Endothelial cell of umbilical vein (primary cell): Measurements from ENCODE around the gene ZGLP1. TPM values are rescaled to one million over a fixed set of nuclear protein-coding genes. Genes with fewer than 3 reads are reported as not detected.

Experiments used
- BruUV-seq: library from RNA; stranded (reverse); fragments of 400-500 nt; replicated peaks from 2 replicates; lab custom pipeline; 2021; lab: Mats Ljungman, UMichigan
- CTCF ChIA-PET: fragments of 300-600, 350-600 bp; sonication (Branson Sonifier 250); formaldehyde crosslinking; loops from one replicate; lab custom pipeline; 2021; ENCODE audit warnings: antibody characterized with exemption, inconsistent platforms; lab: Charles Lee
- POLR2A ChIA-PET: fragments of 300-600, 350-600 bp; sonication (Branson Sonifier 250); formaldehyde crosslinking; loops from one replicate; lab custom pipeline; 2021; ENCODE audit warnings: antibody characterized with exemption, inconsistent platforms; lab: Charles Lee
- DNase-seq: peaks from one replicate; pipeline ENCODE4 v3.0.0-alpha.2; 2011; ENCODE audit warnings: low read depth, low spot score
- FAIRE-seq: peaks from 2 replicates; lab custom pipeline; 2011; peaks lifted over from hg19 to GRCh38; lab: Jason Lieb, UNC
- H2AFZ ChIP-seq: 2 replicates; pipeline ENCODE4 v1.6.0; 2012; ENCODE audit warnings: low read depth, low read length, control low read depth, inconsistent platforms
- H3K27ac ChIP-seq: 2 replicates; pipeline ENCODE4 v1.5.1; 2011; ENCODE audit warnings: low read depth, mild to moderate bottlenecking, control low read depth, low read length, moderate library complexity; ENCODE audit not compliant: insufficient read depth
- H3K27me3 ChIP-seq, 2 experiments: 2 replicates each; pipeline versions ENCODE4 v1.6.0 to v1.6.1; 2011; ENCODE audit warnings: low read length in 2 of 2, mixed read lengths in 1 of 2; ENCODE audit not compliant: control insufficient read depth in 2 of 2, insufficient read depth in 2 of 2
- H3K36me3 ChIP-seq, 2 experiments: 2 replicates in 1 of 2; 3 replicates in 1 of 2; pipeline ENCODE4 v1.5.1; 2011; ENCODE audit warnings: low read length in 2 of 2, mild to moderate bottlenecking in 1 of 2, moderate library complexity in 1 of 2; ENCODE audit not compliant: control insufficient read depth in 2 of 2, insufficient read depth in 2 of 2; ENCODE audit errors: extremely low read depth in 1 of 2
- H3K4me1 ChIP-seq: 3 replicates; pipeline ENCODE4 v1.5.1; 2011; ENCODE audit warnings: mild to moderate bottlenecking, low read length; ENCODE audit not compliant: control insufficient read depth, insufficient read depth; ENCODE audit errors: extremely low read depth
- H3K4me2 ChIP-seq: 2 replicates; pipeline ENCODE4 v1.6.1; 2011; ENCODE audit warnings: low read length, control low read depth, mixed read lengths; ENCODE audit not compliant: insufficient read depth
- H3K4me3 ChIP-seq, 3 experiments: fragments of 200-600 bp in 1 of 3; sonication (generic), shearing (Covaris generic) in 1 of 3; replicated peaks in 1 of 3; 2 replicates each; pipeline ENCODE4 v1.5.1; 2011 to 2016; ENCODE audit warnings: control low read depth in 3 of 3, low read length in 3 of 3, mild to moderate bottlenecking in 2 of 3, inconsistent platforms in 1 of 3, low read depth in 1 of 3, moderate library complexity in 1 of 3; ENCODE audit not compliant: insufficient read depth in 1 of 3
- H3K79me2 ChIP-seq: 2 replicates; pipeline ENCODE4 v1.6.0; 2012; ENCODE audit warnings: low read length, inconsistent platforms; ENCODE audit not compliant: control insufficient read depth, insufficient read depth
- H3K9ac ChIP-seq: replicated peaks from 2 replicates; pipeline ENCODE3; 2011; ENCODE audit warnings: low read length, control low read depth; ENCODE audit not compliant: insufficient read depth; ENCODE audit errors: extremely low read depth
- H3K9me1 ChIP-seq: replicated peaks from 3 replicates; pipeline ENCODE4 v1.6.0; 2011; ENCODE audit warnings: mild to moderate bottlenecking, low read length; ENCODE audit not compliant: control insufficient read depth, insufficient read depth; ENCODE audit errors: extremely low read depth
- H3K9me3 ChIP-seq: replicated peaks from 2 replicates; pipeline ENCODE4 v1.5.1; 2012; ENCODE audit warnings: low read length, inconsistent platforms; ENCODE audit not compliant: control insufficient read depth, insufficient read depth
- H4K20me1 ChIP-seq: replicated peaks from 2 replicates; pipeline ENCODE3; 2011; ENCODE audit warnings: mild to moderate bottlenecking, low read length; ENCODE audit not compliant: control insufficient read depth, insufficient read depth; ENCODE audit errors: extremely low read depth
- EZH2 ChIP-seq: IDR thresholded peaks from 2 replicates; pipeline ENCODE4 v1.6.1; 2012; ENCODE audit warnings: borderline replicate concordance, low read depth, mild to moderate bottlenecking, moderate library complexity, low read length, inconsistent platforms; ENCODE audit not compliant: severe bottlenecking
- FOS ChIP-seq: IDR thresholded peaks from 2 replicates; pipeline ENCODE4 v1.6.1; 2011; ENCODE audit warnings: mild to moderate bottlenecking, low read length, moderate library complexity, borderline replicate concordance; ENCODE audit not compliant: insufficient read depth
- JUN ChIP-seq: IDR thresholded peaks from 2 replicates; pipeline ENCODE4 v1.6.1; 2011; ENCODE audit warnings: borderline replicate concordance, low read depth; ENCODE audit not compliant: insufficient read length, insufficient read depth
- POLR2A ChIP-seq: IDR thresholded peaks from 2 replicates; pipeline ENCODE4 v1.6.1; 2012; ENCODE audit warnings: low read depth, mild to moderate bottlenecking, control low read depth, low read length
- POLR2AphosphoS5 ChIP-seq: IDR thresholded peaks from 2 replicates; pipeline ENCODE4 v1.6.1; 2012; ENCODE audit warnings: low read depth, mild to moderate bottlenecking, control low read depth, low read length, moderate library complexity; ENCODE audit not compliant: insufficient read depth
- dilution Hi-C: fragments of 300-500 bp; cut with MboI; formaldehyde crosslinking; loops from one replicate; pipeline ENCODE4 v1.15.0; 2019; ENCODE audit warnings: low sequenced_read_pairs; ENCODE audit not compliant: extremely low pct_ligation_motif_present
- intact Hi-C: fragments of 100-400 bp; cut with micrococcal nuclease; formaldehyde crosslinking; loops from one replicate; pipeline ENCODE4 v1.10.0; 2022
- polyA plus RNA-seq, 4 experiments: library from polyadenylated mRNA; depleted of rRNA in 3 of 4; stranded (reverse) in 3 of 4; unstranded in 1 of 4; fragments of >200 nt; gene quantifications; 2 replicates each; pipeline versions ENCODE4 v1.2.1 to v1.2.3, GENCODE V29; 2011 to 2012; ENCODE audit warnings: missing spikeins in 1 of 4
- total RNA-seq: library from RNA; stranded (reverse); gene quantifications from 2 replicates; pipeline ENCODE4 v1.2.3, GENCODE V29; 2021

The ZGLP1 gene
- total and polyA plus RNA-seq, 2 donors (not counting 3 experiments of a cell fraction or from before 2014, with no cell fraction given): 1.6 to 2.9 TPM

DNA sequence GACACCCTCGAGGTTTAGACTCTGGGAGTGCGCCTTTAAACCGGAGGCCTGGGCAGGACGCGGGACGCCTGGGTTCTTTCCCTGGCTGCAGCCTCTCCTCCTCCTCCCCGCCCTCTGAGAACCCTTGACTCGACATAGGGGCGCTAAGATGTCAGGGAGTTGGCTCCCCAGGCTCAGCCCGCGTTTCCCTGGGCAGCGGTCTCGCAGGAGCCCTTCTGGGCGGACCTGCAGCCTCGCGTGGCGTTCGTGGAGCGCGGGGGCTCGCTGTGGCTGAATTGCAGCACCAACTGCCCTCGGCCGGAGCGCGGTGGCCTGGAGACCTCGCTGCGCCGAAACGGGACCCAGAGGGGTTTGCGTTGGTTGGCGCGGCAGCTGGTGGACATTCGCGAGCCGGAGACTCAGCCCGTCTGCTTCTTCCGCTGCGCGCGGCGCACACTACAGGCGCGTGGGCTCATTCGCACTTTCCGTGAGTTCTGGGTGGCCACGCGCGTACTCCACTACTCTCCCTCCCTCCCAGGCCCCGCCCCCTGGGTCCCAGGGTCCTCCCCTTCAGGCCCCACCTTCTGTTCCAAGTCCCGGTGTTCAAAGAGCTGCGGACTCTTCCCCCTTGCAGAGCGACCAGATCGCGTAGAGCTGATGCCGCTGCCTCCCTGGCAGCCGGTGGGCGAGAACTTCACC is 18.6 kb downstream of the ZGLP1 start:
- Histone ChIP-seq H2AFZ (peak overlapping the region; percentile 6), H3K4me1 (peaks cover 29% of the 10 kb centered on the region), H3K27me3 (peaks cover 53 to 68% of the 10 kb centered on the region in 2 experiments), H3K4me3 (peak overlapping the region in 2 of 3 experiments; percentile 10 to 20), H3K9ac (no peak overlapping the region), H3K27ac (no peak overlapping the region), H4K20me1 (no peaks in the 10 kb centered on the region), H3K4me2 (peak overlapping the region; percentile 43), H3K79me2 (no peaks in the 10 kb centered on the region), H3K9me1 (no peaks in the 10 kb centered on the region), H3K36me3 (no peaks in the 10 kb centered on the region), H3K9me3 (no peaks in the 10 kb centered on the region)
- intact Hi-C loops (loop anchor here (2.0 kb wide), 1 partner anchor 44 kb away; no protein-coding TSS in a partner anchor), dilution Hi-C loops (no loop called here)
- no TSS peak for BruUV-seq
- ChIA-PET CTCF (interaction anchor here (0.6 to 3.2 kb wide), 10 partner anchors 14 to 108 kb away, joined by 3 to 18 read pairs (median 4); partner anchors contain the start of genes ICAM1 and RAVER1), POLR2A (interaction anchor here (2.2 kb wide), 1 partner anchor 20 kb away, joined by 15 read pairs; the partner anchor contains the start of gene ICAM1)
- peak; percentile 68 for FAIRE-seq
- TF ChIP-seq FOS: no peak
- TF ChIP-seq EZH2: peak; percentile 14
- TF ChIP-seq POLR2AphosphoS5: no peak
- no peak for TF ChIP-seq POLR2A
- DNase-seq: no peak

GRCh38 chr19:10290357-10290875 is 19.2 kb downstream of the ZGLP1 start:
- no peaks in the 10 kb centered on the region for H3K36me3 ChIP-seq
- dilution Hi-C loops (no loop called here), intact Hi-C loops (loop anchor here (2.0 kb wide), 1 partner anchor 44 kb away; no protein-coding TSS in a partner anchor)
- H3K9ac ChIP-seq: no peak overlapping the region
- no TSS peak for BruUV-seq
- H2AFZ ChIP-seq: no peak overlapping the region
- no peaks in the 10 kb centered on the region for H3K9me3 ChIP-seq
- no peak overlapping the region for H3K27ac ChIP-seq
- CTCF ChIA-PET: interaction anchor here (0.7 to 2.4 kb wide), 6 partner anchors 11 to 126 kb away, joined by 3 to 29 read pairs (median 8); partner anchors contain the start of gene ICAM1
- no peak overlapping the region for H3K4me3 ChIP-seq
- POLR2A ChIA-PET: interaction anchor here (0.7 to 2.2 kb wide), 2 partner anchors 12 to 19 kb away, joined by 6 to 15 read pairs; partner anchors contain the start of gene ICAM1
- TF ChIP-seq JUN: no peak
- no peak for TF ChIP-seq POLR2A
- TF ChIP-seq POLR2AphosphoS5: no peak
- peaks cover 29% of the 10 kb centered on the region for H3K4me1 ChIP-seq
- DNase-seq: no peak
- peak overlapping the region; percentile 43 for H3K4me2 ChIP-seq
- no peaks in the 10 kb centered on the region for H4K20me1 ChIP-seq
- H3K79me2 ChIP-seq: no peaks in the 10 kb centered on the region
- peaks cover 47 to 62% of the 10 kb centered on the region in 2 experiments for H3K27me3 ChIP-seq
- no peak for FAIRE-seq
- H3K9me1 ChIP-seq: no peaks in the 10 kb centered on the region
